Spleen (tissue), 7 donors: ENCODE results near the gene FAIM2.

ENCODE experiments used
- CTCF ChIP-seq, 11 experiments: fragments of 200-600 bp in 7 of 11; fragments of 450-650 bp in 4 of 11; sonication (generic) in 4 of 11; IDR thresholded peaks in 8 of 11; conservative IDR thresholded peaks in 3 of 11; 1 replicate in 7 of 11; 2 replicates in 4 of 11; pipeline versions ENCODE4 v1.4.0 to v1.8.0; 2016 to 2021; ENCODE audit warnings: antibody characterized with exemption in 11 of 11, inconsistent platforms in 4 of 11, mild to moderate bottlenecking in 1 of 11
- POLR2A ChIP-seq, 3 donors: fragments of 450-650 bp; IDR thresholded peaks; one replicate each; pipeline ENCODE4 v1.5.1; 2017; ENCODE audit warnings: antibody characterized with exemption in 3 of 3, mild to moderate bottlenecking in 1 of 3
- donor health status: DM: no; HTN: no; CAD: no; lungs with moderate emphysema.
- donor health status: DM: no; HTN: no; CAD: no.
- donor health status: DM: no; HTN: no; CAD: no.

GRCh38 chr12:49917788-49918173 lies 14.1 kb upstream of the FAIM2 start:
- TF ChIP-seq CTCF (IDR thresholded peaks at IDR 0.05 in 8 of 11, conservative IDR thresholded peaks at IDR 0.05 in 3 of 11) (no peak), POLR2A (IDR thresholded peaks at IDR 0.05) (no peak)
